Activated CD8-positive, alpha-beta memory T cell treated with anti-CD3 and anti-CD28 coated beads, Interleukin-2, amount 50 U/mL, for 4 hours (primary cell): ENCODE data around the gene KLF4.
"Not testable (repeated sequence)": the region's sequence is repeated elsewhere in the genome, so short reads cannot be mapped to it uniquely, and the experiment has no call there.

Source experiments
- DNase-seq: peaks from one replicate; pipeline ENCODE4 v3.0.0-alpha.2; 2020

Gene KLF4

GRCh38 chr9:107489687-107490605, at the start of gene KLF4:
Gene KLF4, minus strand, starts transcription at chr9:107489769. Its CDS starts 597 bp downstream, at chr9:107489172.
- no peak for DNase-seq

- DNase-seq, result no peak
Measured at GRCh38 chr9:107536462-107536861, 46.9 kb upstream of the KLF4 start.

- DNase-seq, result no peak
Measured at GRCh38 chr9:107534510-107535078, 45.0 kb upstream of the KLF4 start.

- DNase-seq, result no peak
Measured at GRCh38 chr9:107530679-107531078, 41.1 kb upstream of the KLF4 start.

- DNase-seq, result no peak
Measured at GRCh38 chr9:107528686-107529085, 39.1 kb upstream of the KLF4 start.

GRCh38 chr9:107523539-107523938, 34.0 kb upstream of the KLF4 start:
- DNase-seq, result no peak

GRCh38 chr9:107520186-107520585, 30.6 kb upstream of the KLF4 start:
- no peak for DNase-seq

- no peak for DNase-seq
Measured at GRCh38 chr9:107518037-107518807, 28.7 kb upstream of the KLF4 start.

- DNase-seq, result no peak
Measured at GRCh38 chr9:107513464-107514100, 24.0 kb upstream of the KLF4 start.

- DNase-seq, result no peak
Measured at GRCh38 chr9:107504585-107505455, 15.3 kb upstream of the KLF4 start.

- no peak for DNase-seq
Measured at GRCh38 chr9:107502464-107502863, 12.9 kb upstream of the KLF4 start.

GRCh38 chr9:107500421-107501200, 11.0 kb upstream of the KLF4 start:
- not testable (repeated sequence) for DNase-seq

GRCh38 chr9:107496976-107497375, 7.4 kb upstream of the KLF4 start:
- DNase-seq, result no peak

GRCh38 chr9:107492381-107492970, 2.9 kb upstream of the KLF4 start:
- DNase-seq, result no peak

GRCh38 chr9:107491081-107492053, 1.8 kb upstream of the KLF4 start:
- DNase-seq, result no peak

- not testable (repeated sequence) for DNase-seq
Measured at GRCh38 chr9:107490606-107490970, 1.0 kb upstream of the KLF4 start.

GRCh38 chr9:107489144-107489673, 360 bp downstream of the KLF4 start:
- DNase-seq, result no peak

- no peak for DNase-seq
Measured at GRCh38 chr9:107488375-107489143, 1.0 kb downstream of the KLF4 start.
